SK-N-SH treated with all-trans-retinoic acid at 6 μM for 48 hours (cell line): Measurements from ENCODE around the gene ZNF814.
"Not testable (repeated sequence)": the region's sequence is repeated elsewhere in the genome, so short reads cannot be mapped to it uniquely, and the experiment has no call there.

Experiments
- ATAC-seq: fragments of 200-7000 bp; cut with Tn5 transposase; 3 replicates; pipeline ENCODE4 v1.9.1; 2020; ENCODE audit warnings: mild to moderate bottlenecking, moderate library complexity
- ARNTL ChIP-seq: fragments of 450-650 bp; formaldehyde crosslinking; IDR thresholded peaks from 2 replicates; pipeline ENCODE4 v1.5.0; 2020; ENCODE audit warnings: low read depth, mild to moderate bottlenecking, moderate library complexity, borderline replicate concordance
- CREB5 ChIP-seq: fragments of 250-450 bp; sonication (Bioruptor Pico); IDR thresholded peaks from 2 replicates; pipeline ENCODE4 v1.5.1; 2020; ENCODE audit warnings: low read depth, mild to moderate bottlenecking, moderate library complexity
- CSDC2 ChIP-seq: fragments of 250-450 bp; sonication (Bioruptor Pico); IDR thresholded peaks from 2 replicates; pipeline ENCODE4 v1.5.0; 2020; ENCODE audit warnings: mild to moderate bottlenecking, moderate library complexity
- CSRNP3 ChIP-seq: fragments of 250-450 bp; sonication (Bioruptor Pico); IDR thresholded peaks from 2 replicates; pipeline ENCODE4 v1.5.1; 2021; ENCODE audit warnings: mild to moderate bottlenecking, moderate library complexity
- GLIS3 ChIP-seq: fragments of 250-450 bp; sonication (Bioruptor Pico); IDR thresholded peaks from 2 replicates; pipeline ENCODE4 v1.5.0; 2020; ENCODE audit warnings: mild to moderate bottlenecking, moderate library complexity
- ISL1 ChIP-seq: fragments of 250-450 bp; sonication (Bioruptor Pico); IDR thresholded peaks from 2 replicates; pipeline ENCODE4 v2.1.2; 2022; ENCODE audit warnings: mild to moderate bottlenecking, moderate library complexity
- OSR1 ChIP-seq: fragments of 250-450 bp; sonication (Bioruptor Pico); IDR thresholded peaks from 2 replicates; pipeline ENCODE4 v1.8.0; 2022; ENCODE audit warnings: moderate library complexity, mild to moderate bottlenecking, inconsistent platforms
- PATZ1 ChIP-seq: fragments of 250-450 bp; sonication (Bioruptor Pico); IDR thresholded peaks from 2 replicates; pipeline ENCODE4 v1.8.0; 2020; ENCODE audit warnings: mild to moderate bottlenecking, moderate library complexity, borderline replicate concordance
- POU6F1 ChIP-seq: fragments of 250-450 bp; sonication (Bioruptor Pico); IDR thresholded peaks from 2 replicates; pipeline ENCODE4 v1.8.0; 2021; ENCODE audit warnings: low read depth, mild to moderate bottlenecking, moderate library complexity, borderline replicate concordance
- PPARA ChIP-seq: fragments of 250-450 bp; sonication (Bioruptor Pico); IDR thresholded peaks from 2 replicates; pipeline ENCODE4 v1.5.0; 2020; ENCODE audit warnings: mild to moderate bottlenecking, borderline replicate concordance
- RARB ChIP-seq: fragments of 250-450 bp; sonication (Bioruptor Pico); IDR thresholded peaks from 2 replicates; pipeline ENCODE4 v1.8.0; 2021; ENCODE audit warnings: mild to moderate bottlenecking, moderate library complexity
- SNAI2 ChIP-seq: fragments of 250-450 bp; sonication (Bioruptor Pico); IDR thresholded peaks from 2 replicates; pipeline ENCODE4 v1.5.0; 2020; ENCODE audit warnings: mild to moderate bottlenecking, moderate library complexity
- TCF4 ChIP-seq: fragments of 250-450 bp; sonication (Bioruptor Pico); IDR thresholded peaks from 2 replicates; pipeline ENCODE4 v1.8.0; 2021; ENCODE audit warnings: mild to moderate bottlenecking, moderate library complexity, borderline replicate concordance
- TOX ChIP-seq: fragments of 250-450 bp; sonication (Bioruptor Pico); IDR thresholded peaks from 2 replicates; pipeline ENCODE4 v1.8.0; 2021; ENCODE audit warnings: mild to moderate bottlenecking, moderate library complexity, borderline replicate concordance
- ZC3H10 ChIP-seq: fragments of 250-450 bp; sonication (Bioruptor Pico); IDR thresholded peaks from 2 replicates; pipeline ENCODE4 v1.5.1; 2021; ENCODE audit warnings: mild to moderate bottlenecking, moderate library complexity
- ZFP3 ChIP-seq: fragments of 250-450 bp; sonication (Bioruptor Pico); IDR thresholded peaks from 2 replicates; pipeline ENCODE4 v1.5.0; 2020; ENCODE audit warnings: mild to moderate bottlenecking, moderate library complexity
- ZFP30 ChIP-seq: fragments of 450-650 bp; formaldehyde crosslinking; IDR thresholded peaks from 2 replicates; pipeline ENCODE4 v1.5.0; 2022; ENCODE audit warnings: mild to moderate bottlenecking, moderate library complexity
- ZNF565 ChIP-seq: fragments of 450-650 bp; formaldehyde crosslinking; conservative IDR thresholded peaks from 2 replicates; pipeline ENCODE4 v1.5.0; 2020; ENCODE audit warnings: low read depth, mild to moderate bottlenecking, moderate library complexity
- ZNF70 ChIP-seq: fragments of 450-650 bp; formaldehyde crosslinking; IDR thresholded peaks from 2 replicates; pipeline ENCODE4 v1.5.0; 2020; ENCODE audit warnings: mild to moderate bottlenecking, moderate library complexity
- ZNF8 ChIP-seq: fragments of 450-650 bp; formaldehyde crosslinking; IDR thresholded peaks from 2 replicates; pipeline ENCODE4 v1.5.0; 2020; ENCODE audit warnings: mild to moderate bottlenecking, moderate library complexity
- TF ChIP-seq, protein P1 (sequence below): fragments of 250-450 bp; sonication (Bioruptor Pico); IDR thresholded peaks from 2 replicates; pipeline ENCODE4 v1.5.0; 2020; ENCODE audit warnings: mild to moderate bottlenecking, moderate library complexity

Gene ZNF814

DNA sequence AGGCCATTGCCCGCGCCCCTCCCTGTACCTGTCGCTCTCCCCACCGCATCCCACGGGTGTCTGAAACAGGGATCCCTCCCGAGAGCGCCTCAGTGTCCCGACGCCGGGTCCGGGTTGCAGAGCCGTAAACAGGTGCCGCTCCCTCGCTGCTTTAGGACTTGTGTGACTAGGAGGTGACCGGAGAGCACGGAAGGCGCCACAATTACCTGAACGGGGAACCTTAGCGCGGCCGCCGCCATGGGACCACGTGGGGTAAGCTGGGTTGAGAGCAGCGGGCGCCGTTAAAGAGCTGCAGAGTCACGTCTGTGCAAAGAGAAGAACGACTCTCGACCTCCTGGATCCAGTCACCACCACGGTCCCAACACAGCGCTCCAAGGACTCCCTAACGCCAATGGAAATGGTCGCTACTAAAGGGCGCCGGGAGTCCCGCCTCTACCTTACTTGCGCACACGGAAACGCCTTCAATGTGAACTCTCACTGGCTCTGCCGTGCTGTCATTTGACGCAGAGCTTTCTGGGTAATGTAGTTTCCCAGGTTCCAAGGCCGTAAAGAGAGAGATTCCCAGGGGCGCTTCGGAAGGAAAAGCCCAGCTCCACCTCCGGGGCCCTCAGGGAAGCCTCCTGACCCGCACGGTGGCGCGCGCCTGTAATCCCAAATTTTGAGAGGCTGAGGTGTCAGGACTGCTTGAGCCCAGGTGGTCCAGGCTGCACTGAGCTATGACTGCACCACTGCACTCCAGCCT, 74.2 kb downstream of the ZNF814 start, which contains the start of gene ZNF552:
TSS of gene ZNF552 (minus strand) at position 409 of the 742 bp plus-strand sequence. CDS start at position 239, 170 bp downstream.
- peak; percentile 95 for ATAC-seq
- TF ChIP-seq PPARA (no peak), RARB (no peak), OSR1 (CRISPR knock-in tag) (no peak), CSRNP3 (no peak), ZNF70 (no peak), CREB5 (CRISPR knock-in tag) (no peak), ARNTL (CRISPR knock-in tag) (no peak), ZNF8 (CRISPR knock-in tag) (no peak), CSDC2 (no peak), ISL1 (no peak), TOX (no peak), ZNF565 (CRISPR knock-in tag) (no peak), TCF4 (CRISPR knock-in tag) (no peak), ZC3H10 (CRISPR knock-in tag) (no peak), GLIS3 (no peak)
- TF ChIP-seq, protein P1, sequence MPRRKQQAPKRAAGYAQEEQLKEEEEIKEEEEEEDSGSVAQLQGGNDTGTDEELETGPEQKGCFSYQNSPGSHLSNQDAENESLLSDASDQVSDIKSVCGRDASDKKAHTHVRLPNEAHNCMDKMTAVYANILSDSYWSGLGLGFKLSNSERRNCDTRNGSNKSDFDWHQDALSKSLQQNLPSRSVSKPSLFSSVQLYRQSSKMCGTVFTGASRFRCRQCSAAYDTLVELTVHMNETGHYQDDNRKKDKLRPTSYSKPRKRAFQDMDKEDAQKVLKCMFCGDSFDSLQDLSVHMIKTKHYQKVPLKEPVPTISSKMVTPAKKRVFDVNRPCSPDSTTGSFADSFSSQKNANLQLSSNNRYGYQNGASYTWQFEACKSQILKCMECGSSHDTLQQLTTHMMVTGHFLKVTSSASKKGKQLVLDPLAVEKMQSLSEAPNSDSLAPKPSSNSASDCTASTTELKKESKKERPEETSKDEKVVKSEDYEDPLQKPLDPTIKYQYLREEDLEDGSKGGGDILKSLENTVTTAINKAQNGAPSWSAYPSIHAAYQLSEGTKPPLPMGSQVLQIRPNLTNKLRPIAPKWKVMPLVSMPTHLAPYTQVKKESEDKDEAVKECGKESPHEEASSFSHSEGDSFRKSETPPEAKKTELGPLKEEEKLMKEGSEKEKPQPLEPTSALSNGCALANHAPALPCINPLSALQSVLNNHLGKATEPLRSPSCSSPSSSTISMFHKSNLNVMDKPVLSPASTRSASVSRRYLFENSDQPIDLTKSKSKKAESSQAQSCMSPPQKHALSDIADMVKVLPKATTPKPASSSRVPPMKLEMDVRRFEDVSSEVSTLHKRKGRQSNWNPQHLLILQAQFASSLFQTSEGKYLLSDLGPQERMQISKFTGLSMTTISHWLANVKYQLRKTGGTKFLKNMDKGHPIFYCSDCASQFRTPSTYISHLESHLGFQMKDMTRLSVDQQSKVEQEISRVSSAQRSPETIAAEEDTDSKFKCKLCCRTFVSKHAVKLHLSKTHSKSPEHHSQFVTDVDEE (CRISPR knock-in tag), result no peak

- TF ChIP-seq ZFP3 (CRISPR knock-in tag), result no peak
- no peak for TF ChIP-seq ZNF70
- TF ChIP-seq ARNTL (CRISPR knock-in tag), result no peak
- no peak for TF ChIP-seq ZNF8 (CRISPR knock-in tag)
- no peak for TF ChIP-seq GLIS3
- no peak for TF ChIP-seq RARB
- no peak for TF ChIP-seq POU6F1
- no peak for TF ChIP-seq CREB5 (CRISPR knock-in tag)
- TF ChIP-seq CSDC2, result no peak
- no peak for TF ChIP-seq SNAI2 (CRISPR knock-in tag)
- no peak for TF ChIP-seq ZFP30 (CRISPR knock-in tag)
- TF ChIP-seq ZC3H10 (CRISPR knock-in tag), result no peak
- no peak for TF ChIP-seq PPARA
- no peak for TF ChIP-seq PATZ1 (CRISPR knock-in tag)
- peak; percentile 5; the same call in 2 of the 3 replicates for ATAC-seq
Measured at GRCh38 chr19:57813919-57814504, 74.8 kb downstream of the ZNF814 start.

DNA sequence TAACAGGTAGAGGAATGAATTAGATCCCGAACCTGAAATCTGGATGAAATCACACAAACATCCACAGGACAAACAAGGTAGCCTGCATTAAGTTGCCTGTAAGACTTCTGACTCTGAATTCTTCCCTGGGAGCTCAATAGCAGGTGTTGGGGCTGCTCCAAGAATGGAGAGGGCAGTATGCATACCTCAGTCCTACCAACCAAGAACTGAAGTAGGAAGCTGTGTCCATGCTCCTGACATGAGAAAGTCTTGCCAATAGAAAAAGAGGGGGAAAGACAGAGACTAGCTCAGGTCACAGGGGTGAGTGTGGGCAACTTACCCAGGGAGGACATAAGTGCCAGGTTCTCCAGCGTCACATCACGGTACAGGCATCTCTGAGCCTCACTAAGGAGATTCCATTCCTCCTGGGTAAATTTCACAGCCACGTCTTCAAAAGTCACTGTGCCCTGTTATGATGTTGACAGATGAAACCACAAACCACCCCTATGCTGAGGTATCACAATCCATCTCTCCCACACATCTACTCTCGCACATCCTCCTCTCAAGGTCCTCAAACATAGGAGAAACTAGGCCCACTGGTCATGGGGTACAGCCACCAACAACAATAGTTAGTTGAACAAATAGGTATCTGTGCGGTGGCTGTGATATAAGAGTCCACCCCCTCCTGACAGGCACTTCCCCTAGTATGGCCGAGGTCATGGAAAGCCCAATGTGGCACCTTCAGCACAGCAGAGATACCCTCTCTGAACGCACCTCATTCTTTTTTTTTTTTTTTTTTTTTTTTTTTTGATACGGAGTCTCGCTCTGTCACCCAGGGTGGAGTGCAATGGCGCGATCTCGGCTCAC, 75.6 kb downstream of the ZNF814 start:
- ATAC-seq, result not testable (repeated sequence)
